Cardiac muscle cell (in vitro differentiated cells and primary cell): Measurements from ENCODE around the gene NISCH. TPM values are rescaled to one million over a fixed set of nuclear protein-coding genes. Genes with fewer than 3 reads are reported as not detected.

Experiments used
- DNase-seq, 2 donors: peaks; one replicate each; pipeline versions ENCODE4 v3.0.0 to v3.0.0-alpha.2; 2010 to 2017; ENCODE audit warnings: low read depth in 1 of 2, low spot score in 1 of 2
- H3K27ac ChIP-seq: fragments of 200-600 bp; sonication (generic); 2 replicates; pipeline ENCODE4 v1.5.1; 2016
- H3K27me3 ChIP-seq: fragments of 200-600 bp; sonication (generic); 2 replicates; pipeline ENCODE4 v1.6.0; 2016; ENCODE audit warnings: control low read depth
- H3K36me3 ChIP-seq: fragments of 200-600 bp; sonication (generic); 2 replicates; pipeline ENCODE4 v1.5.1; 2016; ENCODE audit warnings: control low read depth
- H3K4me1 ChIP-seq: fragments of 200-600 bp; sonication (generic); 2 replicates; pipeline ENCODE4 v1.8.1; 2017; ENCODE audit warnings: low read depth, mild to moderate bottlenecking, mixed run types
- H3K4me3 ChIP-seq: fragments of 200-600 bp; sonication (generic); 2 replicates; pipeline ENCODE4 v1.5.1; 2016; ENCODE audit warnings: mild to moderate bottlenecking
- H3K9me3 ChIP-seq: fragments of 200-600 bp; sonication (generic); 2 replicates; pipeline ENCODE4 v1.5.1; 2017; ENCODE audit warnings: low read depth, mild to moderate bottlenecking, control low read depth
- polyA plus RNA-seq: library from polyadenylated mRNA; unstranded; fragments of >200 nt; fragmentation: Nextera tagmentation; extraction: Ambion mirVana; gene quantifications from 2 replicates; pipeline ENCODE4 v1.2.1, GENCODE V29; 2016
- total RNA-seq: library from RNA; depleted of rRNA; stranded (reverse); fragments of >200 nt; gene quantifications from 2 replicates; pipeline ENCODE4 v1.2.3, GENCODE V29; 2016
- TF ChIP-seq, protein P1 (sequence below): IDR thresholded peaks from 2 replicates; pipeline ENCODE4 v1.5.1; 2012; ENCODE audit warnings: low read depth, mild to moderate bottlenecking, low read length

The NISCH gene
- total and polyA plus RNA-seq, 2 experiments from 2014 or later = 80.8 to 205 TPM

GRCh38 chr3:52495777-52496602, 40.6 kb downstream of the NISCH start:
- Histone ChIP-seq H3K36me3 (peaks cover 24% of the 10 kb centered on the region), H3K4me1 (no peaks in the 10 kb centered on the region), H3K27ac (no peak overlapping the region), H3K9me3 (no peaks in the 10 kb centered on the region), H3K4me3 (no peak overlapping the region), H3K27me3 (no peaks in the 10 kb centered on the region)
- DNase-seq = peak in 1 of 2 donors; percentile 60
- TF ChIP-seq, protein P1, sequence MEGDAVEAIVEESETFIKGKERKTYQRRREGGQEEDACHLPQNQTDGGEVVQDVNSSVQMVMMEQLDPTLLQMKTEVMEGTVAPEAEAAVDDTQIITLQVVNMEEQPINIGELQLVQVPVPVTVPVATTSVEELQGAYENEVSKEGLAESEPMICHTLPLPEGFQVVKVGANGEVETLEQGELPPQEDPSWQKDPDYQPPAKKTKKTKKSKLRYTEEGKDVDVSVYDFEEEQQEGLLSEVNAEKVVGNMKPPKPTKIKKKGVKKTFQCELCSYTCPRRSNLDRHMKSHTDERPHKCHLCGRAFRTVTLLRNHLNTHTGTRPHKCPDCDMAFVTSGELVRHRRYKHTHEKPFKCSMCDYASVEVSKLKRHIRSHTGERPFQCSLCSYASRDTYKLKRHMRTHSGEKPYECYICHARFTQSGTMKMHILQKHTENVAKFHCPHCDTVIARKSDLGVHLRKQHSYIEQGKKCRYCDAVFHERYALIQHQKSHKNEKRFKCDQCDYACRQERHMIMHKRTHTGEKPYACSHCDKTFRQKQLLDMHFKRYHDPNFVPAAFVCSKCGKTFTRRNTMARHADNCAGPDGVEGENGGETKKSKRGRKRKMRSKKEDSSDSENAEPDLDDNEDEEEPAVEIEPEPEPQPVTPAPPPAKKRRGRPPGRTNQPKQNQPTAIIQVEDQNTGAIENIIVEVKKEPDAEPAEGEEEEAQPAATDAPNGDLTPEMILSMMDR = no peak

GRCh38 chr3:52498137-52499054, 43.0 kb downstream of the NISCH start:
- TF ChIP-seq, protein P1 = no peak
- Histone ChIP-seq H3K9me3 (no peaks in the 10 kb centered on the region), H3K4me3 (no peak overlapping the region), H3K36me3 (peaks cover under 1% of the 10 kb centered on the region), H3K4me1 (no peaks in the 10 kb centered on the region), H3K27ac (no peak overlapping the region), H3K27me3 (no peaks in the 10 kb centered on the region)
- peak in 1 of 2 donors; percentile 94 for DNase-seq

DNA sequence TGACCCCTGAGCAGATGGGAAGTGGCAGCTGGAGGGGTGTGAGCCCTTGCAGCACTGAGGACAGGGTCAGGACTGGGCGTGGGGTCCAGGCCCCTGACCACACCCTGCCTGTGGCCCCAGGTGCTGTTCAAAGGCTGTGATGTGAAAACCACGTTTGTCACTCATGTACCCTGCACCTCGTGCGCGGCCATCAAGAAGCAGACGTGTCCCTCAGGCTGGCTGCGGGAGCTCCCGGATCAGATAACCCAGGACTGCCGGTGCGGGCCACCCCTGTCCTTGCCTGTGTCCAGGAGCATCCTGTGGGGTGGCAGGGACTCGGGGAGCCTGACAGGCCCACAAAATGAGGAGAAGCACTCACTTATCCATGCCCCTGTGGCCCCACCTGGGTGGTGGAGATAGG, 45.6 kb downstream of the NISCH start:
- H3K9me3 ChIP-seq = no peaks in the 10 kb centered on the region
- no peaks in the 10 kb centered on the region for H3K4me1 ChIP-seq
- H3K27me3 ChIP-seq = no peaks in the 10 kb centered on the region
- H3K27ac ChIP-seq = no peak overlapping the region
- TF ChIP-seq, protein P1 = no peak
- H3K36me3 ChIP-seq = no peaks in the 10 kb centered on the region
- no peak for DNase-seq
- H3K4me3 ChIP-seq = no peak overlapping the region

DNA sequence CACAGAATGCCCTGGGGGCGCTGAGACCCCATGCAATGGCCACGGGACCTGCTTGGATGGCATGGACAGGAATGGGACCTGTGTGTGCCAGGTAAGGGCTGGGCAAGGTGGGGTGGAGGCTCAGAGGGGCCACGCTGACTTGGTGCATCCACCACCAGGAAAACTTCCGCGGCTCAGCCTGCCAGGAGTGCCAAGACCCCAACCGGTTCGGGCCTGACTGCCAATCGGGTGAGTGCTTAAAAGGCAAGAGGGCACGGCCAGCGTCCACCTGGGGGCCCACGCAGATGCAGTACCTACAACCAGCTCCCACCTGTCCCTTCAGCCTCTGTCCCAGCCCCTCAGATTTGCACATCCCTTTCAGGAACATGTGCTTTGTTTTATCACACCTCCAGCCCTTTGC, 46.6 kb downstream of the NISCH start:
- H3K9me3 ChIP-seq = no peaks in the 10 kb centered on the region
- TF ChIP-seq, protein P1 = no peak
- no peak overlapping the region for H3K4me3 ChIP-seq
- no peaks in the 10 kb centered on the region for H3K36me3 ChIP-seq
- H3K4me1 ChIP-seq = no peaks in the 10 kb centered on the region
- no peaks in the 10 kb centered on the region for H3K27me3 ChIP-seq
- DNase-seq = no peak
- H3K27ac ChIP-seq = no peak overlapping the region

- H3K4me1 ChIP-seq = no peaks in the 10 kb centered on the region
- H3K9me3 ChIP-seq = no peaks in the 10 kb centered on the region
- no peak overlapping the region for H3K27ac ChIP-seq
- no peaks in the 10 kb centered on the region for H3K36me3 ChIP-seq
- TF ChIP-seq, protein P1 = no peak
- no peaks in the 10 kb centered on the region for H3K27me3 ChIP-seq
- H3K4me3 ChIP-seq = no peak overlapping the region
- DNase-seq = no peak
Observed at GRCh38 chr3:52502808-52503350, 47.5 kb downstream of the NISCH start.
